H9 (cell line): ENCODE data around the gene CORO1A. TPM values are rescaled to one million over a fixed set of nuclear protein-coding genes. Genes with fewer than 3 reads are reported as not detected.
"Not testable (repeated sequence)": the region's sequence is repeated elsewhere in the genome, so short reads cannot be mapped to it uniquely, and the experiment has no call there.

ENCODE experiments used
- DNase-seq: peaks from one replicate; pipeline ENCODE4 v3.0.0-alpha.2; 2017
- H2AFZ ChIP-seq: one replicate; pipeline ENCODE4 v1.6.1; 2013; ENCODE audit warnings: mild to moderate bottlenecking, low read length, control low read depth, moderate library complexity
- H2AK5ac ChIP-seq: 2 replicates; pipeline ENCODE4 v1.6.1; 2013; ENCODE audit warnings: low read length, control low read depth, mixed read lengths; ENCODE audit not compliant: insufficient read length
- H2BK120ac ChIP-seq: one replicate; pipeline ENCODE4 v1.6.1; 2013; ENCODE audit warnings: low read depth, mild to moderate bottlenecking, low read length, control low read depth, inconsistent platforms; ENCODE audit not compliant: poor library complexity, severe bottlenecking
- H2BK12ac ChIP-seq: 2 replicates; pipeline ENCODE4 v1.6.1; 2013; ENCODE audit warnings: low read length, control low read depth, mixed read lengths, low read depth; ENCODE audit not compliant: insufficient read length
- H2BK15ac ChIP-seq: 2 replicates; pipeline ENCODE4 v1.6.1; 2013; ENCODE audit warnings: low read depth, low read length, control low read depth
- H2BK20ac ChIP-seq: one replicate; pipeline ENCODE4 v1.6.1; 2013; ENCODE audit warnings: low read depth, mild to moderate bottlenecking, low read length, control low read depth, inconsistent platforms; ENCODE audit not compliant: poor library complexity, severe bottlenecking
- H2BK5ac ChIP-seq: 2 replicates; pipeline ENCODE4 v1.6.1; 2013; ENCODE audit warnings: low read length, control low read depth, mixed read lengths; ENCODE audit not compliant: insufficient read length
- H3K14ac ChIP-seq: 2 replicates; pipeline ENCODE4 v1.6.1; 2013; ENCODE audit warnings: low read length, control low read depth; ENCODE audit not compliant: insufficient read depth
- H3K18ac ChIP-seq: 2 replicates; pipeline ENCODE4 v1.6.1; 2013; ENCODE audit warnings: low read depth, mild to moderate bottlenecking, mixed read lengths, low read length, control low read depth; ENCODE audit not compliant: insufficient read length
- H3K23ac ChIP-seq: 2 replicates; pipeline ENCODE4 v1.6.1; 2013; ENCODE audit warnings: low read length, control low read depth, mixed read lengths, low read depth; ENCODE audit not compliant: insufficient read length
- H3K23me2 ChIP-seq: 2 replicates; pipeline ENCODE4 v1.6.1; 2013; ENCODE audit warnings: low read depth, mild to moderate bottlenecking, mixed read lengths, low read length, control low read depth; ENCODE audit not compliant: insufficient read length, poor library complexity, severe bottlenecking
- H3K27ac ChIP-seq: 2 replicates; pipeline ENCODE4 v1.5.1; 2013; ENCODE audit warnings: low read length, control low read depth, mixed read lengths, low read depth; ENCODE audit not compliant: insufficient read length
- H3K27me3 ChIP-seq: 2 replicates; pipeline ENCODE4 v1.6.1; 2013; ENCODE audit warnings: low read length, control low read depth, inconsistent platforms; ENCODE audit not compliant: insufficient read depth
- H3K4ac ChIP-seq: 2 replicates; pipeline ENCODE4 v1.6.1; 2013; ENCODE audit warnings: low read depth, mild to moderate bottlenecking, control low read depth, inconsistent platforms, low read length, moderate library complexity
- H3K4me1 ChIP-seq: 2 replicates; pipeline ENCODE4 v1.6.1; 2013; ENCODE audit warnings: low read length, control low read depth, inconsistent platforms; ENCODE audit not compliant: insufficient read depth
- H3K4me2 ChIP-seq: 2 replicates; pipeline ENCODE4 v1.6.1; 2013; ENCODE audit warnings: low read length, control low read depth, mixed read lengths; ENCODE audit not compliant: insufficient read length, insufficient read depth
- H3K56ac ChIP-seq: 2 replicates; pipeline ENCODE4 v1.6.1; 2013; ENCODE audit warnings: low read depth, mild to moderate bottlenecking, mixed read lengths, low read length, control low read depth; ENCODE audit not compliant: insufficient read length
- H3K79me1 ChIP-seq: 2 replicates; pipeline ENCODE4 v1.6.1; 2013; ENCODE audit warnings: low read depth, mild to moderate bottlenecking, moderate library complexity, low read length, control low read depth, inconsistent platforms; ENCODE audit not compliant: insufficient read depth, poor library complexity, severe bottlenecking
- H3K79me2 ChIP-seq: 2 replicates; pipeline ENCODE4 v1.6.1; 2013; ENCODE audit warnings: low read length, control low read depth, inconsistent platforms; ENCODE audit not compliant: insufficient read depth
- H3K9ac ChIP-seq: 2 replicates; pipeline ENCODE4 v1.6.1; 2013; ENCODE audit warnings: low read length, control low read depth, mixed read lengths; ENCODE audit not compliant: insufficient read length; ENCODE audit errors: extremely low read depth
- H3K9me3 ChIP-seq: one replicate; pipeline ENCODE4 v1.6.1; 2013; ENCODE audit warnings: low read depth, low read length, inconsistent platforms; ENCODE audit not compliant: control insufficient read depth
- H3T11ph ChIP-seq: one replicate; pipeline ENCODE4 v1.6.1; 2013; ENCODE audit warnings: mild to moderate bottlenecking, low read length, control low read depth, inconsistent platforms
- H4K20me1 ChIP-seq: one replicate; pipeline ENCODE4 v1.6.1; 2013; ENCODE audit not compliant: control insufficient read depth, insufficient read length, insufficient read depth
- H4K5ac ChIP-seq: 2 replicates; pipeline ENCODE4 v1.6.1; 2013; ENCODE audit warnings: low read depth, mild to moderate bottlenecking, mixed read lengths, low read length, control low read depth; ENCODE audit not compliant: insufficient read length
- H4K8ac ChIP-seq: replicated peaks from 2 replicates; pipeline ENCODE4 v1.6.1; 2013; ENCODE audit warnings: low read length, control low read depth, mixed read lengths, low read depth; ENCODE audit not compliant: insufficient read length
- H4K91ac ChIP-seq: 2 replicates; pipeline ENCODE4 v1.6.1; 2013; ENCODE audit warnings: low read depth, mild to moderate bottlenecking, moderate library complexity, mixed read lengths, low read length, control low read depth; ENCODE audit not compliant: insufficient read length
- H3K27ac Mint-ChIP-seq, 3 experiments: 2 replicates in 2 of 3; 3 replicates in 1 of 3; pipeline ENCODE4 v1.8.0; 2020 to 2021; ENCODE audit warnings: mixed read lengths in 3 of 3, mild to moderate bottlenecking in 1 of 3, moderate library complexity in 1 of 3
- H3K27me3 Mint-ChIP-seq: 2 replicates; pipeline ENCODE4 v1.8.0; 2021; ENCODE audit warnings: low read depth, mild to moderate bottlenecking, moderate library complexity, mixed read lengths
- H3K36me3 Mint-ChIP-seq, 3 experiments: 2 replicates in 2 of 3; 3 replicates in 1 of 3; pipeline ENCODE4 v1.8.0; 2020 to 2021; ENCODE audit warnings: low read depth in 3 of 3, mixed read lengths in 3 of 3; ENCODE audit not compliant: insufficient read depth in 1 of 3
- H3K4me1 Mint-ChIP-seq, 2 experiments: 2 replicates each; pipeline ENCODE4 v1.8.0; 2020; ENCODE audit warnings: mixed read lengths in 2 of 2
- H3K4me3 Mint-ChIP-seq, 2 experiments: 2 replicates in 1 of 2; 3 replicates in 1 of 2; pipeline ENCODE4 v1.8.0; 2020 to 2021; ENCODE audit warnings: mild to moderate bottlenecking in 2 of 2, mixed read lengths in 2 of 2, moderate library complexity in 1 of 2
- H3K9me3 Mint-ChIP-seq, 2 experiments: 2 replicates in 1 of 2; 3 replicates in 1 of 2; pipeline ENCODE4 v1.8.0; 2020; ENCODE audit warnings: mild to moderate bottlenecking in 2 of 2, mixed read lengths in 2 of 2, moderate library complexity in 1 of 2
- CTCF ChIP-seq: fragments of 200-600 bp; sonication (generic); conservative IDR thresholded peaks from 3 replicates; pipeline ENCODE4 v1.8.0; 2021; ENCODE audit warnings: antibody characterized with exemption, mild to moderate bottlenecking
- WGBS: extraction: QIAGEN DNeasy Blood & Tissue Kit; methylation state at CpG from one replicate; pipeline ENCODE4 v1.1.7; 2013; ENCODE audit warnings: missing lambda C conversion rate, low lambda C conversion rate, mixed read lengths; ENCODE audit not compliant: insufficient read length; ENCODE audit errors: extremely low coverage; 5-methylcytosine and 5-hydroxymethylcytosine counted together
- total RNA-seq: library from RNA; stranded (reverse); gene quantifications from 2 replicates; pipeline ENCODE4 v1.2.1, GENCODE V29; 2021

CORO1A gene
- total RNA-seq, 1 experiment from 2014 or later, result 4.8 TPM

GRCh38 chr16:30166202-30166902 is 17.1 kb upstream of the CORO1A start:
- H3K56ac ChIP-seq, result no peak overlapping the region
- H3K27ac ChIP-seq, result no peak overlapping the region
- no CpG with 5 or more reads among the region's 11 CpGs for WGBS
- no peak overlapping the region for H3K14ac ChIP-seq
- H4K91ac ChIP-seq, result no peak overlapping the region
- no peak overlapping the region for H2BK15ac ChIP-seq
- Mint-ChIP-seq H3K9me3 (peaks cover 5 to 7% of the 10 kb centered on the region in 2 experiments), H3K36me3 (peaks cover 2 to 4% (median 2%) of the 10 kb centered on the region in 3 experiments; a peak in 5 of 7 replicates), H3K27me3 (peaks cover 3% of the 10 kb centered on the region; the same call in 1 of the 2 replicates), H3K4me1 (no peaks in the 10 kb centered on the region), H3K4me3 (no peak overlapping the region), H3K27ac (no peak overlapping the region; a peak in 1 of 7 replicates)
- no peaks in the 10 kb centered on the region for H3K4me1 ChIP-seq
- no peak overlapping the region for H2BK12ac ChIP-seq
- no peak overlapping the region for H2BK5ac ChIP-seq
- no peak overlapping the region for H3K23ac ChIP-seq
- no peak for TF ChIP-seq CTCF
- no peaks in the 10 kb centered on the region for H3K23me2 ChIP-seq
- H3K4me2 ChIP-seq, result no peak overlapping the region
- H3K27me3 ChIP-seq, result no peaks in the 10 kb centered on the region
- no peak overlapping the region for H3K18ac ChIP-seq
- H2AFZ ChIP-seq, result no peak overlapping the region
- no peaks in the 10 kb centered on the region for H3K79me2 ChIP-seq
- H3K79me1 ChIP-seq, result no peaks in the 10 kb centered on the region
- H2AK5ac ChIP-seq, result no peak overlapping the region
- H4K5ac ChIP-seq, result no peak overlapping the region
- no peak overlapping the region for H2BK20ac ChIP-seq
- H4K8ac ChIP-seq, result no peak overlapping the region
- no peak overlapping the region for H3K9ac ChIP-seq
- no peak overlapping the region for H3K4ac ChIP-seq
- H2BK120ac ChIP-seq, result no peak overlapping the region
- no peak overlapping the region for H3T11ph ChIP-seq
- H3K9me3 ChIP-seq, result no peaks in the 10 kb centered on the region
- no peaks in the 10 kb centered on the region for H4K20me1 ChIP-seq
- no peak for DNase-seq

- not testable (repeated sequence) for H4K91ac ChIP-seq, H3K14ac ChIP-seq, H3K4me2 ChIP-seq, H2BK20ac ChIP-seq, H3K4me1 ChIP-seq, H4K5ac ChIP-seq, H3K9me3 ChIP-seq, H2BK120ac ChIP-seq, H3K79me2 ChIP-seq, H3K9ac ChIP-seq, H3K23ac ChIP-seq, H3K27me3 ChIP-seq, H3K36me3 Mint-ChIP-seq, H3K4me3 Mint-ChIP-seq, H2AFZ ChIP-seq, H3K18ac ChIP-seq, H2AK5ac ChIP-seq, DNase-seq, H2BK5ac ChIP-seq, H2BK15ac ChIP-seq, H3K4me1 Mint-ChIP-seq, H3K23me2 ChIP-seq, H3K27ac Mint-ChIP-seq, H3K79me1 ChIP-seq, H3K4ac ChIP-seq, H3K27me3 Mint-ChIP-seq, H3K27ac ChIP-seq, H4K20me1 ChIP-seq, H3K9me3 Mint-ChIP-seq, H2BK12ac ChIP-seq, H4K8ac ChIP-seq, H3T11ph ChIP-seq, H3K56ac ChIP-seq
- no CpG with 5 or more reads among the region's 29 CpGs for WGBS
These were observed 14.7 kb upstream of the CORO1A start for GRCh38 chr16:30168746-30169145.
